Measurements from ENCODE around the gene PCSK1.
"Not testable (repeated sequence)": the region's sequence is repeated elsewhere in the genome, so short reads cannot be mapped to it uniquely, and the experiment has no call there.

PCSK1 gene

DNA sequence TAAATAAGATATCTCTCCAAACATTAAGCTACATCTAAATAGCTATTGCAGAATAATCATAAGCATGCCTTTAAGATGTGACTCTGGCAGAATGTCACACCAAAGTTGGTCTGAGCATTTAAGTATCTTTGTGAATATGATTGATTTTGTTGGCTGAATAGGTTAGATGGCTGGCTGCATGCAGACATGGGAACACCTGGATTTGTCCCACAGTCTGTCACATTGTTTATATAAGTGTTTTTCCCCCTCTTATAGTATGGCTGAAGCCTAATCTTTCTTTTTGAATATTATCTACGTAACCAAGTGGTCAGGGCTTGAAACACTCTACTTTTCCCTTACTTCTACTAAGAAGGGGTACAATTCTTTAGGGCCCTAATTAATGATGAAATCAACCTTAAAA, 36.2 kb downstream of the PCSK1 start:
- H3K4me3 ChIP-seq (ENCODE audit: low read depth in 1 of 2, low read length in 2 of 2), result no peak overlapping the region
- no peak overlapping the region for H3K9ac ChIP-seq (ENCODE audit: low read depth, low read length)
- no peak for DNase-seq
- no peak overlapping the region for H3K27ac ChIP-seq (ENCODE audit: low read length)
- H3K4me2 ChIP-seq (ENCODE audit: insufficient read depth, low read length), result no peak overlapping the region
- H3K27me3 ChIP-seq (ENCODE audit: insufficient read depth, low read length, poor library complexity), result peaks cover 5% of the 10 kb centered on the region
- no peaks in the 10 kb centered on the region for H3K4me1 ChIP-seq (ENCODE audit: insufficient read depth, low read length)
- ATAC-seq (ENCODE audit: insufficient read depth, low read depth), result no peak
- H3K36me3 ChIP-seq (ENCODE audit: insufficient read depth, low read length), result no peaks in the 10 kb centered on the region
- no peaks in the 10 kb centered on the region for H3K79me2 ChIP-seq (ENCODE audit: insufficient read depth, low read length)
- H4K20me1 ChIP-seq (ENCODE audit: insufficient read depth, low read length), result no peaks in the 10 kb centered on the region
- TF ChIP-seq EZH2 (IDR thresholded peaks at IDR 0.05; ENCODE audit: borderline replicate concordance, low read depth, low read length, severe bottlenecking), result no peak
- TF ChIP-seq, protein P1, sequence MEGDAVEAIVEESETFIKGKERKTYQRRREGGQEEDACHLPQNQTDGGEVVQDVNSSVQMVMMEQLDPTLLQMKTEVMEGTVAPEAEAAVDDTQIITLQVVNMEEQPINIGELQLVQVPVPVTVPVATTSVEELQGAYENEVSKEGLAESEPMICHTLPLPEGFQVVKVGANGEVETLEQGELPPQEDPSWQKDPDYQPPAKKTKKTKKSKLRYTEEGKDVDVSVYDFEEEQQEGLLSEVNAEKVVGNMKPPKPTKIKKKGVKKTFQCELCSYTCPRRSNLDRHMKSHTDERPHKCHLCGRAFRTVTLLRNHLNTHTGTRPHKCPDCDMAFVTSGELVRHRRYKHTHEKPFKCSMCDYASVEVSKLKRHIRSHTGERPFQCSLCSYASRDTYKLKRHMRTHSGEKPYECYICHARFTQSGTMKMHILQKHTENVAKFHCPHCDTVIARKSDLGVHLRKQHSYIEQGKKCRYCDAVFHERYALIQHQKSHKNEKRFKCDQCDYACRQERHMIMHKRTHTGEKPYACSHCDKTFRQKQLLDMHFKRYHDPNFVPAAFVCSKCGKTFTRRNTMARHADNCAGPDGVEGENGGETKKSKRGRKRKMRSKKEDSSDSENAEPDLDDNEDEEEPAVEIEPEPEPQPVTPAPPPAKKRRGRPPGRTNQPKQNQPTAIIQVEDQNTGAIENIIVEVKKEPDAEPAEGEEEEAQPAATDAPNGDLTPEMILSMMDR (IDR thresholded peaks at IDR 0.05; ENCODE audit: borderline replicate concordance, extremely low read depth, low read length, poor library complexity, severe bottlenecking), result no peak
- no peaks in the 10 kb centered on the region for H3K9me3 ChIP-seq (ENCODE audit: insufficient read depth, low read length, severe bottlenecking)
- no peak overlapping the region for H2AFZ ChIP-seq (ENCODE audit: low read depth, low read length)

DNA sequence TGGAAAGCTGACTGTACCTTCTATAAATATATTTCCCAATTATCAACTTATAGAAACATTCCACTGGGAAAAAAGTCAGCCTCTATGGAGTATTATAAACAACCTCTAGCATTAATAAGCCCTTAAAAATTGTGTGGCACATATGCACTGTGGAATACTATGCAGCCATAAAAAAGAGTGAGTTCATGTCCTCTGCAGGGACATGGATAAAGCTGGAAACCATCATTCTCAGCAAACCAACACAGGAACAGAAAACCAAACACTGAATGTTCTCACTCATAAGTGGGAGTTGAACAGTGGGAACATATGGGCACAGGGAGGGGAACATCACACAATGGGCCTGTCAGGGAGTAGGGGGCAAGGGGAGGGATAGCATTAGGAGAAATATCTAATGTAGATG, 37.8 kb downstream of the PCSK1 start:
- H4K20me1 ChIP-seq (ENCODE audit: insufficient read depth, low read length); ATAC-seq (ENCODE audit: insufficient read depth, low read depth); H3K4me2 ChIP-seq (ENCODE audit: insufficient read depth, low read length); H3K4me3 ChIP-seq (ENCODE audit: low read depth in 1 of 2, low read length in 2 of 2); H3K36me3 ChIP-seq (ENCODE audit: insufficient read depth, low read length); H3K9ac ChIP-seq (ENCODE audit: low read depth, low read length); H3K9me3 ChIP-seq (ENCODE audit: insufficient read depth, low read length, severe bottlenecking); H3K27ac ChIP-seq (ENCODE audit: low read length); H3K4me1 ChIP-seq (ENCODE audit: insufficient read depth, low read length); DNase-seq; H2AFZ ChIP-seq (ENCODE audit: low read depth, low read length); H3K79me2 ChIP-seq (ENCODE audit: insufficient read depth, low read length): not testable (repeated sequence)
- H3K27me3 ChIP-seq (ENCODE audit: insufficient read depth, low read length, poor library complexity), result peaks cover 11% of the 10 kb centered on the region

DNA sequence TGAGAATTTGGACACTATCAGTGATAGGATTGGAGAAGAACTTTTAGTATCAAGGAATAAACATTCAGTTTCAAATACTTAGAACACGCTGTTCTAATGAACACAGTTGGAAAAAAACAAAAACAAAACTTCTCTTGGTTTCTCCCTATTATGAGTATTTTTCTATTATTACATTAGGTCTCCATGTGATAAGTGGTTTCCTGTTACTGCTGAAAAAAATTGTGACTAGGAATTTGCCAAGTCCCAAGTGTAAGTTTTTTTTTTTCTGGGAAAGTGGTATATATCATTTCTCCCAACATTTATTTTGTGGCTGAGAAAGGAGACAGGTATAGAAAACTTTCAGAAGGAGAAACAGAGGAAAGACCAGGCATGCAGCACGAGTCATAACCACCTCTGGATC, 41.1 kb downstream of the PCSK1 start:
- Histone ChIP-seq H3K4me3 (ENCODE audit: low read depth in 1 of 2, low read length in 2 of 2) (no peak overlapping the region), H3K27me3 (ENCODE audit: insufficient read depth, low read length, poor library complexity) (peaks cover 11% of the 10 kb centered on the region), H3K27ac (ENCODE audit: low read length) (no peak overlapping the region), H3K9ac (ENCODE audit: low read depth, low read length) (no peak overlapping the region), H3K79me2 (ENCODE audit: insufficient read depth, low read length) (no peaks in the 10 kb centered on the region), H3K9me3 (ENCODE audit: insufficient read depth, low read length, severe bottlenecking) (no peaks in the 10 kb centered on the region), H2AFZ (ENCODE audit: low read depth, low read length) (no peak overlapping the region), H3K4me2 (ENCODE audit: insufficient read depth, low read length) (no peak overlapping the region), H3K36me3 (ENCODE audit: insufficient read depth, low read length) (no peaks in the 10 kb centered on the region), H3K4me1 (ENCODE audit: insufficient read depth, low read length) (no peaks in the 10 kb centered on the region), H4K20me1 (ENCODE audit: insufficient read depth, low read length) (no peaks in the 10 kb centered on the region)
- DNase-seq (no peak), ATAC-seq (ENCODE audit: insufficient read depth, low read depth) (no peak)
- no peak for TF ChIP-seq EZH2 (IDR thresholded peaks at IDR 0.05; ENCODE audit: borderline replicate concordance, low read depth, low read length, severe bottlenecking)
- TF ChIP-seq, protein P1 (IDR thresholded peaks at IDR 0.05; ENCODE audit: borderline replicate concordance, extremely low read depth, low read length, poor library complexity, severe bottlenecking), result no peak

DNA sequence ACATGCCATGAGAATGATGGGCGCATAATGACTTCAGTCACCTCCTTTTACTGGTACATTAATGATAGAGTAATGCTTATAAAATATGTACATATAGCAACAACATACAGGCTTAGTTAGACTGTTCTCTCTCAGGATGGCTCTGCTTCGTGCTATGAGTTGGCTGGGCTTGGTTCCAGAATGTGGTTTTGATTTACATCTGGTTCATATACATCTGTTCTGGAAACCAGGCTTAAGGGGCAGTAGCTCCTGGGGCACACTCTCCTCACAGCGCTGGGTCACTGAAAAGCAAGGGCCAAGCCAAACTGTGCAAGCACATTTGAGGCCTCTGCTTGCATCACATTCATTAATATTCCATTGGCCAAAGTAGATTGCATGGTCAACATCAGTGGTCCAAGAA, 44.9 kb downstream of the PCSK1 start:
- H3K27ac ChIP-seq (ENCODE audit: low read length), result no peak overlapping the region
- H3K4me1 ChIP-seq (ENCODE audit: insufficient read depth, low read length), result no peaks in the 10 kb centered on the region
- ATAC-seq (ENCODE audit: insufficient read depth, low read depth) (no peak), DNase-seq (no peak)
- no peaks in the 10 kb centered on the region for H3K79me2 ChIP-seq (ENCODE audit: insufficient read depth, low read length)
- no peak overlapping the region for H3K9ac ChIP-seq (ENCODE audit: low read depth, low read length)
- H3K9me3 ChIP-seq (ENCODE audit: insufficient read depth, low read length, severe bottlenecking), result no peaks in the 10 kb centered on the region
- H3K27me3 ChIP-seq (ENCODE audit: insufficient read depth, low read length, poor library complexity), result peaks cover 16% of the 10 kb centered on the region
- no peak overlapping the region for H3K4me2 ChIP-seq (ENCODE audit: insufficient read depth, low read length)
- TF ChIP-seq, protein P1 (IDR thresholded peaks at IDR 0.05; ENCODE audit: borderline replicate concordance, extremely low read depth, low read length, poor library complexity, severe bottlenecking), result no peak
- TF ChIP-seq EZH2 (IDR thresholded peaks at IDR 0.05; ENCODE audit: borderline replicate concordance, low read depth, low read length, severe bottlenecking), result no peak
- H4K20me1 ChIP-seq (ENCODE audit: insufficient read depth, low read length), result no peaks in the 10 kb centered on the region
- no peak overlapping the region for H2AFZ ChIP-seq (ENCODE audit: low read depth, low read length)
- H3K4me3 ChIP-seq (ENCODE audit: low read depth in 1 of 2, low read length in 2 of 2), result no peak overlapping the region
- no peaks in the 10 kb centered on the region for H3K36me3 ChIP-seq (ENCODE audit: insufficient read depth, low read length)
